Thymus (tissue), 11 donors: Measurements from ENCODE around the gene MEX3A. TPM values are rescaled to one million over a fixed set of nuclear protein-coding genes. Genes with fewer than 3 reads are reported as not detected.

Experiments used
- DNase-seq, 9 donors: peaks; one replicate each; pipeline ENCODE4 v3.0.0-alpha.2; 2013; ENCODE audit warnings: low spot score in 9 of 9, low read depth in 6 of 9, missing footprints in 1 of 9
- H3K27ac ChIP-seq, 2 donors: one replicate each; pipeline ENCODE4 v1.5.1; 2013; ENCODE audit warnings: control low read depth in 1 of 2, low read depth in 1 of 2, low read length in 1 of 2, mild to moderate bottlenecking in 1 of 2, moderate library complexity in 1 of 2
- H3K27me3 ChIP-seq, 2 donors: one replicate each; pipeline ENCODE4 v1.5.1; 2013; ENCODE audit warnings: low read length in 1 of 2; ENCODE audit not compliant: control insufficient read depth in 2 of 2, insufficient read depth in 1 of 2
- H3K36me3 ChIP-seq, 2 donors: one replicate each; pipeline ENCODE4 v1.5.1; 2013; ENCODE audit warnings: low read length in 1 of 2, mild to moderate bottlenecking in 1 of 2, moderate library complexity in 1 of 2; ENCODE audit not compliant: control insufficient read depth in 2 of 2, insufficient read depth in 2 of 2
- H3K4me1 ChIP-seq, 2 donors: one replicate each; pipeline ENCODE4 v1.5.1; 2013; ENCODE audit warnings: low read length in 2 of 2; ENCODE audit not compliant: control insufficient read depth in 2 of 2, insufficient read depth in 2 of 2
- H3K4me3 ChIP-seq, 2 donors: one replicate each; pipeline ENCODE4 v1.5.1; 2013; ENCODE audit warnings: low read length in 2 of 2, control low read depth in 1 of 2, mild to moderate bottlenecking in 1 of 2
- H3K9me3 ChIP-seq, 2 donors: one replicate each; pipeline ENCODE4 v1.5.1; 2013; ENCODE audit warnings: low read length in 1 of 2, mild to moderate bottlenecking in 1 of 2; ENCODE audit not compliant: control insufficient read depth in 2 of 2, insufficient read depth in 1 of 2
- WGBS: extraction: QIAGEN DNeasy Blood & Tissue Kit; methylation state at CpG from one replicate; pipeline ENCODE4 v1.1.7; 2013; 5-methylcytosine and 5-hydroxymethylcytosine counted together
- polyA plus RNA-seq: library from polyadenylated mRNA; stranded (reverse); fragments of 200-250 nt; gene quantifications from one replicate; pipeline ENCODE4 v1.2.3, GENCODE V29; 2013
- total RNA-seq: library from RNA; stranded (reverse); fragments of 120-200 nt; gene quantifications from one replicate; pipeline ENCODE4 v1.2.4, GENCODE V29; 2013
- donor health status: healthy.

Gene MEX3A
- total and polyA plus RNA-seq, 2 donors, result 0.55 to 1.3 TPM

DNA sequence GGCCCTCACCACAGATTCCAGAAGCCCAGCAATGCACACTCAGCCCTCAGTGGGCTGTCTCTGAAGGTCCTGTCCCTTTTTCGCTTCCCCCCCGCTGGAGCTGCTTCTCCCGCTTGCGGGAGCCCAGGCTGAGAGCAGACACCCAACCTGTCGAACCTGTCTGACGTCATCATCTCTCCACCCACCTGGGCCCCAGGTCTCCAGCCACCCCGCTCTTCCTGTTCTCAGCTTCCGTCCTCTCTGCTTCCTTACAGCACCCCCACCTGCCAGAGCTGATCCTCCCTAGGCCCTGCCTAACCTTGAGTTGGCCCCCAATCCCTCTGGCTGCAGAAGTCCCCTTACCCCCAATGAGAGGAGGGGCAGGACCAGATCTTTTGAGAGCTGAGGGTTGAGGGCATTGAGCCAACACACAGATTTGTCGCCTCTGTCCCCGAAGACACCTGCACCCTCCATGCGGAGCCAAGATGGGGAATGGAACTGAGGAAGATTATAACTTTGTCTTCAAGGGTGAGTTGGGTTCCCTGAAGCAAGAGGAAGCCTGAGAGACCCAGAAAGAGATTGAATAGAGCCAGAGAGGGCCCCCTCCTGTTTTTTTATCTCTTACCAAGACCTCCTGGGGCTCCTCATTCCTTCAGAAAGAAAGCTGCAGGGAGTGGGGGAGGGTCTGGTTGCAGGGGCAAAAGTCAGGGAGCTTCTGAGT, 21.2 kb downstream of the MEX3A start, which contains the start of gene RAB25:
Gene RAB25 (plus strand): TSS at position 224 of the 700 bp plus-strand sequence. CDS start 241 bp downstream, at position 465.
- DNase-seq, result peak in 1 of 9 donors; percentile 28
- 79% methylated on average over 11 of the region's 11 CpGs for WGBS
- no peaks in the 10 kb centered on the region for H3K27me3 ChIP-seq
- peaks cover 7 to 13% of the 10 kb centered on the region in 2 donors for H3K36me3 ChIP-seq
- no peak within 1 kb of the TSS for H3K4me3 ChIP-seq
- H3K27ac ChIP-seq, result peak within 1 kb of the TSS in 1 of 2 donors; percentile 8
- peaks cover 0 to 23% of the 10 kb centered on the region in 2 donors for H3K4me1 ChIP-seq
- no peaks in the 10 kb centered on the region for H3K9me3 ChIP-seq

DNA sequence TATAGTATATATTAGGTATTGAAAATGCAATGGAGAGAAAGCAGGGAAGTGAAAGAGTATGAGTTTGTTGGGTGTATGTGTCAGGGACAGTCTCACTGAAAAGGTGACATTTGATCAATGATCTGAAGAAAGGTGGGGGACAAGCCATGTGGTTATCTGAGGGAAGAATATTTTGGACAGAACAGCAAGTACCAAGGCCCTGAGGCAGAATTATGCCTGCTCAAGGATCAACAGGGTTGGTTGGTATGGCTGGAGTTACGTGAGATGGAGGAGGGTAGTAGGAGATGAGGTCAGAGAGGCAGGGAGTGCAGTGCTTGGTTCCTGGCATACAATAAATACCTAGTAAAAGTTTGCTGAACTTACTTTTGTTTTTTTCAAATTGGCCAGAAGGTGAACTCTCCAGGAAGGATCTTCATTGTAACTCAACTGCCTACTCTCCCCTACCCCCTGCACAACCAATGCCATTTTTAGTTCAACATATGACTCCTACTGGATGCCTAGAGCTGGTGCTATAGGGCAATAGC, 25.9 kb downstream of the MEX3A start:
- H3K27me3 ChIP-seq, result no peaks in the 10 kb centered on the region
- peaks cover 7 to 13% of the 10 kb centered on the region in 2 donors for H3K36me3 ChIP-seq
- H3K9me3 ChIP-seq, result no peaks in the 10 kb centered on the region
- no peak overlapping the region for H3K4me3 ChIP-seq
- peaks cover 10 to 29% of the 10 kb centered on the region in 2 donors for H3K4me1 ChIP-seq
- DNase-seq, result no peak
- WGBS, result 95% methylated on average over 1 of the region's 1 CpG
- H3K27ac ChIP-seq, result no peak overlapping the region

DNA sequence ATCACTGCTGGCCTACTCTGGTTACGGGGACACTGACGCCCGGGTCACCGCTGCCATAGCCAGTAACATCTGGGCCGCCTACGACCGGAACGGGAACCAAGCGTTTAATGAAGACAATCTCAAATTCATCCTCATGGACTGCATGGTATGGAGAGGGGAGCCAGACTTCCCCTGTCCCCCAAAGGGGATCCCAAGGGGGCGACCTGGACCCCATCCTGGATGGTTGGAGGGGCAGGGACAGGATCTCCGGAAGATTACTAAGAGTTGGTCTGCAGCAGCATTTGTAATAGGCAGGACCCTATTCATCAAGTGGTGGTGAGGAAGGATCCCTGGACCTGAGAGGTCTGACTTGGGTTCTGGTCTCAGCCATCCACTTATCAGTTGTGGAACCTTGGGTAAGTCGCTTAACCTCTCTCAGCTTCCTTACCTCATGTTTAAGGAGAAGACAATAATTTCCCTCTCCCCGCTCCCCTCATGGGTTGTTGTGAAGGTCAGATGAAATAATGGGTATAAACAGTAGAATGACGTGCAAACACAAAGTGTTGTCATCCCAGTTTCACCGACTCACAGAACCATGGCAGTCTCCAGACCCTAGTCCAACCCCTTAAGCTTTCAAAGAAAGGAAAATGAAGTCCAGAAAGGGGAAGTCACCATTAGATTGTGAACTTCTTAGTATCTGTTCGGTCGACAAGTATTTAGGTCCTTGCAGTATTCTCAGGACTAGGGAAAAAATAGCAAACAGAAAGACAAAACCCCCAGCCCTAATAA, 26.8 kb downstream of the MEX3A start:
- Histone ChIP-seq H3K27ac (no peak overlapping the region), H3K27me3 (no peaks in the 10 kb centered on the region), H3K4me3 (peak overlapping the region; percentile 65 to 95), H3K36me3 (peaks cover 12 to 13% of the 10 kb centered on the region in 2 donors), H3K4me1 (peaks cover 10 to 23% of the 10 kb centered on the region in 2 donors), H3K9me3 (no peaks in the 10 kb centered on the region)
- 25% methylated on average over 17 of the region's 17 CpGs for WGBS
- no peak for DNase-seq

DNA sequence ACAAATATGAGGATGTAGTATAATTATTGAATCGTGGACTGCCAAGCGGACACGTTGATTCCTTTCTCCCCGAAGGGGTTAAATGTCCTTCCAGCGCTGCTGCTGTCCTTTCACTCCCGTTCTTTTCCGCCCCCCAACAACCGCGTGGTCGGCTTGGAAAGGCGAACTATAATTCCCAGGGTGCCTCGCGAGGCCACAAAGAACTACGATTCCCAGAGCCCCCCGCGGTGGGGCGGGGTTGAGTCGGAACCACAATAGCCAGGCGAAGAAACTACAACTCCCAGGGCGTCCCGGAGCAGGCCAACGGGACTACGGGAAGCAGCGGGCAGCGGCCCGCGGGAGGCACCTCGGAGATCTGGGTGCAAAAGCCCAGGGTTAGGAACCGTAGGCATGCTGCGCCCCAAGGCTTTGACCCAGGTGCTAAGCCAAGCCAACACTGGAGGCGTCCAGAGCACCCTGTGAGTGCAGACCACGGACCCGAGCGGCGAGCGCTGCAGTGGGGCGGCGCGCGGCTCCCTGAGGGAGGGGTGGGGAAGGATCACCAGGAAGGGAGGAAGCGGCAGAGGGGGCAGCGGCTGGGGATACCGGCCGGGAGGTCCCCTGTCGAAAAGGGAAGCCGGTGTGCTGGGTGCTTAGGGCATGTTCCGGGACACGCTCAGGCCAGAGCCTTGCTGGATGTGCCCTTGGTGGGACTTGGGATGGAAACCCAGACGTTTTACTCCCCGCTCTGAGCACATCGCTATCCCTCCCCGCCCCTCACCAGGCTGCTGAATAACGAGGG, 27.6 kb downstream of the MEX3A start, which contains the start of gene LAMTOR2:
Gene LAMTOR2 (plus strand): TSS at position 283 of the 781 bp plus-strand sequence. CDS start 108 bp downstream, at position 391.
- under 1% methylated on average over 53 of the region's 53 CpGs for WGBS
- Histone ChIP-seq H3K4me1 (peaks cover 10 to 23% of the 10 kb centered on the region in 2 donors), H3K9me3 (no peaks in the 10 kb centered on the region), H3K4me3 (peak within 1 kb of the TSS; percentile 65 to 95), H3K27ac (peak within 1 kb of the TSS; percentile 87 to 92), H3K27me3 (no peaks in the 10 kb centered on the region), H3K36me3 (peaks cover 16 to 19% of the 10 kb centered on the region in 2 donors)
- peak; percentile 92 to 98 (median 95) for DNase-seq

DNA sequence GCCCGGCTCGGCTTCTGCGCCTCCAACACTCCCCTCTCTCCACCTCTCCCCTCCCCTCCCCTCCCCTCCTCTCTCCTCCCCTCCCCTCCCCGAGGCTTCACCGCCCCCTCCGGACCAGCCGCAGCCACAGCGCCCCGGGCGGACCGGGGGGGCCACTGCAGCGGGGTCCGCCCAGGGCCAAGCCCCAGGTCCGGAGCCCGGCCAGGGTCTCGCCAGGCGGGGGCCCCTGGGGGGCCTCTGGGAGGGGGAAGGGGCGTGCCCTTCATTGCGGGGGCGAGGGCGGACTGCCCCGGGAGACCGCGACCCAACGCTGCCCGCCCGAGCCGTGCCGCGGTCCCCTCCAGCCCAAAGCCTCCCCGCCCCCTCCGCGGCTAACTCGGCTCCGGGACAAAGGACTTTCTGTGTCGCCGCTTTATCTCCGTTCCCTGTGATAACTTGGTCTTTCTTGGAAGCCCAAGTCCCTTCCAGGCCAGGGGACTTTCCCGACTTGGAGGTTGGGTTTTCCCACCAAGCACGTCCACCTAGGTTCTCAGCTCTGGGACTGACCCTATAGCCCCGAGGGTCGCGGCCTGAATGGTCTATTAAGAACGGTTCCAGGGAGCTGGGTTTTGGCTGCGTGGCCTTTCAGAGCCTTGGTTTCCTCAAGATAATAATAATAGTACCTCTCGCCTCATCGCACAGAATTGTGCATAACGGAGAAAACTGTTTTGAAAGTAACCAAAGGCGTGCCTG, 28.3 kb downstream of the MEX3A start, which contains the start of gene UBQLN4:
Gene UBQLN4 (minus strand): TSS at position 31 of the 732 bp plus-strand sequence. CDS start 97 bp downstream, outside the sequence.
- H3K4me1 ChIP-seq, result peaks cover 10 to 23% of the 10 kb centered on the region in 2 donors
- peaks cover 16 to 26% of the 10 kb centered on the region in 2 donors for H3K36me3 ChIP-seq
- H3K4me3 ChIP-seq, result peak within 1 kb of the TSS; percentile 65 to 95
- H3K9me3 ChIP-seq, result no peaks in the 10 kb centered on the region
- peak within 1 kb of the TSS; percentile 87 to 92 for H3K27ac ChIP-seq
- no peaks in the 10 kb centered on the region for H3K27me3 ChIP-seq
- under 1% methylated on average over 45 of the region's 49 CpGs for WGBS
- DNase-seq, result peak in 7 of 9 donors; percentile 55 to 85 (median 64)

- 2% methylated on average over 60 of the region's 63 CpGs for WGBS
- Histone ChIP-seq H3K27me3 (no peaks in the 10 kb centered on the region), H3K9me3 (no peaks in the 10 kb centered on the region), H3K36me3 (peaks cover 13 to 30% of the 10 kb centered on the region in 2 donors), H3K4me1 (peaks cover 10 to 23% of the 10 kb centered on the region in 2 donors), H3K27ac (peak overlapping the region; percentile 60 to 75), H3K4me3 (peak overlapping the region; percentile 65 to 72)
- peak in 8 of 9 donors; percentile 51 to 85 (median 68) for DNase-seq
Measured at GRCh38 chr1:156052862-156053767, 29.1 kb downstream of the MEX3A start.

- DNase-seq, result no peak
- no peak overlapping the region for H3K4me3 ChIP-seq
- 97% methylated on average over 7 of the region's 7 CpGs for WGBS
- H3K36me3 ChIP-seq, result peaks cover 8 to 32% of the 10 kb centered on the region in 2 donors
- no peaks in the 10 kb centered on the region for H3K9me3 ChIP-seq
- no peaks in the 10 kb centered on the region for H3K27me3 ChIP-seq
- no peak overlapping the region for H3K27ac ChIP-seq
- H3K4me1 ChIP-seq, result peaks cover 10 to 21% of the 10 kb centered on the region in 2 donors
Measured at GRCh38 chr1:156051011-156051725, 31.1 kb downstream of the MEX3A start.
